Islet precursor cell (in vitro differentiated cells): ENCODE measurements around the gene ZNF280B.
"Not testable (repeated sequence)": the region's sequence is repeated elsewhere in the genome, so short reads cannot be mapped to it uniquely, and the experiment has no call there.

Experiments used
- DNase-seq: peaks from one replicate; pipeline ENCODE4 v3.0.0-alpha.2; 2018

Gene ZNF280B

DNA sequence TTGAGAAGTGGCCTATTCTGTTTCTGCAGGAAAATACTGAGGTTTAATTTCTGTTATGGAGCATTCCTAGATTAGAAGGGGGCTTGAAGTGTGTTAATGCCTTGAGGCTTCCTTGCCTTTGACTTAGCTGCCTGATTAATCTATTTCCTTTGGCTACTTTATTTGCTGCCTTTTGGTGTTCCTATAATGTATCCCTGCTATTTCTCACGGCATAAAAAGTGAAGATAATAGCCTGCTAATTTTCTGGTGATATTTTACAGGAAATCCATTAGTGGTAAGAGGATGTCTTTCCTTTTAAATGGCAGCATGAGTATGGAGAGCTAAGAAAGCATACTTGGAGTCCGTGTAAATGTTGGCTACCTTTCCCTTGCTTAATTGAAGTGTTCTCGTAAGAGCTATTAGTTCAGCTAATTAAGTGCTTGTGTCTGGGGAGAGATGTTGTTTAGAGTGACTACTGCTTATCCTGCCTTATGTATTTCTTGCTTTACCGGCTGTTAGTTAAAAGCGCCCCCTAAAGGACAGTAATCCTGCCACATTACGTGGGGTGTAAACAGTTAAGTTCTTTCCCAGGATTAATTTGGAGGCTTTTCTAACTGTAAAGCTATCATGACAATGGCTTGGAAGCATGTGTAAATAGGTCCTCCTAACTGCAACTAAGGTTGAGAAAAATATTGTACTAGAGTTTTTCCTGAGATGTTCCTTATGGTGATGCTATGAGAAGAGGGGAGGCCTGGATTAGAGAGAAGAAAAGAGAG, 45.6 kb downstream of the ZNF280B start:
- DNase-seq, result no peak

DNA sequence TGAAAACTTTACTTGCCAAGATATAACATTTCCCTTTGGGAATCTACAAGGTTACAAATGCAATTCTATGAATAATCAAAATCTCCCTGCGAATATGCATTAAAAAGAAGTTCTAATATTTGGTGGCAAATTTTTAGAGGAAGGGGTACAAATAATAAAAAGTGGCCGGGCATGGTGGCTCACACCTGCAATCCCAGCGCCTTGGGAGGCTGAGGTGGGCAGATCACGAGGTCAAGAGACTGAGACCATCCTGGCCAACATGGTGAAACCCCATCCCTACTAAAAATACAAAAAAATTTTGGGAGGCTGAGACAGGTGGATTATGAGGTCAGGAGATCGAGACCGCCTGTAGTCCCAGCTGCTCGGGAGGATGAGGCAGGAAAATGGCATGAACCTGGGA, 47.0 kb downstream of the ZNF280B start:
- DNase-seq, result no peak

DNA sequence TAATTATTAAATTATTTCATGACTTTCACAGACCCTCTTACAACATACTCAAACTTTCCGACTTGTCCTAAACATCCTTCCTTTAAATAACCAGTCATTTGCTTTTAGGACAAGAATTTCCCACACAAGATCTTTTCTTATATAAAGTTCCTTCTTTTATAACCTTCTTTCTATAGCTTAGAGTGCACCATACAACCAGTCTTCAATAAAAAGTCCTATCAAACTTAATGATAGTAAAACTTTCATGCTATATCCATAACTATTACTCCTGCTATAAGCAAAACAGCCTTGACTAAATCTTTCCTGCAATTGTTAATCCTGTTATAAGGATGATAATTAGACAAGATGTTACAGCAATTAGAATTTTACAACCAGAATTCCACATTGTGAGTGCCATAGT, 47.4 kb downstream of the ZNF280B start:
- DNase-seq, result no peak

GRCh38 chr22:22460635-22461034, 47.9 kb downstream of the ZNF280B start:
- no peak for DNase-seq

GRCh38 chr22:22460060-22460459, 48.5 kb downstream of the ZNF280B start:
- DNase-seq, result no peak

DNA sequence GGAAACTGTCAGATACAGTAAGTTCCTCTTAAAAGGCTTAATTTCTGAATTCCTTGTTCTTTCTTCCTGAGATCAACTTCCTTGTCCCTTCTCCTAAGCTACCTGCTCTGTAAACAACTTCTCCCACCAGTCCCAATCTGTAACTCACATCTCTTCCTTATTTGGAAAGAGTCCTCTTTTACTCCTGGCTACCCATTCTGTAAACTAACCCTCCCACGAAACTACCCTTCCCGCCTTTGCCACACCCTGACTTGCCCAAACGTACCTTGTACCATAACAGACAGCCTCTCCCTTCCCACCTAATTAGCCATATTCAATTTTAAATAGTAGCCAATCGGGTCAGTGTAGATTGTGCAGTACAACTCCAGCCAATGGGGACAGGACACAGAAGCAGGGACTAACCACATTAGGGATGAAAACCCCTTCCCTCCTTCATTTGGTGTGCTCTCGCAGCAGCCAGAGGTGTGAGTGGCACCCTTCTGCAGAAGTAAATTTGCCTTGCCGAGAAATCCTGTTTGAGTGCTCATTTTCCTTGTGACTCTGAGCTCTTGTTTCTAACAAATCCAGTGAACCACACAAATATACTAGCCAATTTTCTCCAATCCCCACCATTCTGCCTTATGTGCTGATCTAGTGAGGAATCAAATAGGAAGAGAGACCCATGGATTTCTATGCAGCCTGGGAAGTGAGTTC, 49.5 kb downstream of the ZNF280B start:
- DNase-seq, result no peak

GRCh38 chr22:22458387-22458786, 50.2 kb downstream of the ZNF280B start:
- no peak for DNase-seq

DNA sequence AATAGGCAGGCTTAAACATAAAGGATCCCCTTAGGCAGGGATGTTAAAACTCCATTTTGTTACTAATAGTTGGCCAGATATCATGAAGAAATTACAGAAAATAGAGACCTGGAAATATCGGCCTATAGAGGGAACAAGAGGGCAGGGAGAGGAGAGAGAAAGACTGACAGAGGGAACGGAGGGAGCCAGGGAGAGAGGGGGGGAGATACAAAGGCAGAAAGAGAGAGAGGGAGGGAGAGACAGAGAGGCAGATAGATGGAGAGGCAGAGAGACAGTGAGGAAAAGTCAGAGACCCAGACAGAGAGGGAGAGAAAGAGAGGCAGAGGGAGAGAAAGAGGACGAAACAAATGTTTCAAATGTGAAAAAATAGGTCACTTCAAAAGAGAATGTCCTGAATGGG, 53.5 kb downstream of the ZNF280B start:
- no peak for DNase-seq

DNA sequence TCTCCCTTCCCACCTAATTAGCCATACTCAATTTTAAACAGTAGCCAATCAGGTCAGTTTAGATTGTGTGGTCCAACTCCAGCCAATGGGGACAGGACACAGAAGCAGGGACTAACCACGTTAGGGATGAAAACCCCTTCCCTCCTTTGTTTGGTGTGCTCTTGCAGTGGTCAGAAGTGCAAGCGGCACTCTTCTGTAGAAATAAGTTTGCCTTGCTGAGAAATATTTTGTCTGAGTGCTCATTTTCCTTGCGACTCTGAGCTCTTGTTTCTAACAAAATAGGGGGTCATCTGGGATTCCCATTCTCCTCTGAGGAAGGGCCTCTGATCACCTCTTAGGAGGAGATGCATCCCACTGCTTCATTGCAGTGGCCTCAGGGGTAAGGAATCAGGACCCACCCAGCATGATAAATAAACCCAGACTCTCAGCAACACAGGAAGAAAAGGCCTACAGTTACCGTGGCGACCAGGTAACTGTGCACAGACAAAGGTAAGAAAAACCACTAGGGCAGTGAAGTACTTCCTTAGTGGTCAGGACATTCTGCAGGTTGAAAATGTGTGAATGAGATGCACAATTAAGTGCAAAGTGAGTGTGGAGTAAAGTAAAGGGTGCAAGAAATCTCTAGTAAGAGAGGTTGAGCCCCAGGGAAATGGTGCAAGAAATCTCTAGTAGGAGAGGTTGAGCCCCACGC, 55.4 kb downstream of the ZNF280B start:
- DNase-seq, result no peak

DNA sequence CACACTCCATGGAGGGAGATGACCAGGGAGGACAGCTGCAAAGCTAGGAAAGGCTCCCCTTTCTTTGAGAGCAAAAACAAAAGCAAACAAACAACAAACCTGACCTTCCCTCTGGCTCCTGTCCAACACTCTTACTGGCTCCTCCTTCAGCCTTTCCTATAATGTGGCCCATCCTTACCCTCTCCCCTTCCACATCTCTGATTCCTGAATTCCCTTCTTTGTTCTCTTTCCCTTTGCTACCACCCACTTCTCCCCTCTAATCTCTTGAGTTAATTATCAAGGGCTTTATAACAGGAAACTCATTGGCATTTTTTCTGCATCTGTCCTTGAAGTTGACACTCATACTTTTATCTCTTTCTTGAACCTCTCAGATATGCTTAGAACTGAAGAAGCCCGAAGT, 56.3 kb downstream of the ZNF280B start:
- DNase-seq, result no peak

DNA sequence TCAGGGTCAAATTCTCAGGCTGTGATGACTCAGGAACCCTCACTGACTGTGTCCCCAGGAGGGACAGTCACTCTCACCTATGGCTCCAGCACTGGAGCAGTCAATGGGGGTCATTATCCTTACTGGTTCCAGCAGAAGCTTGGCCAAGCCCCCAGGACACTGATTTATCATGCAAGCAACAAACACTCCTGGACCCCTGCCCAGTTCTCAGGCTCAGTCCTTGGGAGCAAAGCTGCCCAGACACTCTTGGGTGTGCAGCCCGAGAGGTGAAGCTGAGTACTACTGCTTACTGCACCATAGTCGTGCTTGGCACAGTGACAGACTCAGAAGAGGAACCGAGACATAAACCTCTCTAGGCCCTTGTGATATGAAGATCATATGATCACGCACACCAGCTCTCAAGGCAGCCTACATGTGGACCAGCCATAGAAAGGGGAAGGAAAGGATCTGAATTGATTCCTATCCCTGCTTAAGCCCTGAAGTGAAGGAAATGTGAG, 58.2 kb downstream of the ZNF280B start:
- peak; percentile 61 for DNase-seq

- peak; percentile 62 for DNase-seq
Measured at GRCh38 chr22:22449819-22450218, 58.7 kb downstream of the ZNF280B start.

GRCh38 chr22:22446517-22446916, 62.0 kb downstream of the ZNF280B start:
- no peak for DNase-seq

- DNase-seq, result not testable (repeated sequence)
Measured at GRCh38 chr22:22444007-22444589, 64.4 kb downstream of the ZNF280B start.

GRCh38 chr22:22442928-22443709, 65.4 kb downstream of the ZNF280B start:
- no peak for DNase-seq

DNA sequence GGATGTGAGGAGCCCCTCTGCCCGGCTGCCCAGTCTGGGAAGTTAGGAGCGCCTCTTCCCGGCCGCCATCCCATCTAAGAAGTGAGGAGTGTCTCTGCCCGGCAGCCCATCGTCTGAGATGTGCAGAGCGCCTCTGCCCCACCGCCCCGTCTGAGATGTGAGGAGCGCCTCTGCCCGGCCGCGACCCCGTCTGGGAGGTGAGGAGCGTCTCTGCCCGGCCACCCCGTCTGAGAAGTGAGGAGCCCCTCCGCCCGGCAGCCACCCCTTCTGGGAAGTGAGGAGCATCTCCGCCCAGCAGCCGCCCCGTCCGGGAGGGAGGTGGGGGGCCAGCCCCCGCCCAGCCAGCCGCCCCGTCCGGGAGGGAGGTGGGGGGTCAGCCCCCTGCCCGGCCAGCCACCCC, 66.9 kb downstream of the ZNF280B start:
- not testable (repeated sequence) for DNase-seq

DNA sequence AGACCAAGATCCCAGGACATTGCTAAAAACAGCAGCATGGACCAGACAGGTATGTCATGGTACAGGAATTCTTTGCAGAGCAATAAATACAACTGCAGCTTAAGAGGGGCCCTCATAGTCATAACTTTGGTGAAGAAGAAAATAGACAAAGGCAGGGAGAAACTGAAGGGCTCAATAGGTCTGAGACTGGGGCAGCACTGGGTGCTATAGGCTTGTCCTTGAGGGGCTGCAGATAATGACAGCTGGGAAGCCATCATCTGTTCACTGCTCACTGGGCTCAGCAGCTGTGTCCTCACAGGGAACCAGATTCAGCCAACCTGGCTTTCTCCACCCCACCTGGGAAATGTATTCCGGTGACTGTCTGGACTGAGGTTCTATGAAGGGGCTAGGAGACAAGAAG, 68.4 kb downstream of the ZNF280B start:
- DNase-seq, result no peak
